Cortex of kidney (tissue), 1 donor: Measurements from ENCODE around the gene TNKS1BP1.

Experiments used
- DNase-seq: peaks from one replicate; lab custom pipeline; 2025; lab: John Stamatoyannopoulos, UW

TNKS1BP1 gene

DNA sequence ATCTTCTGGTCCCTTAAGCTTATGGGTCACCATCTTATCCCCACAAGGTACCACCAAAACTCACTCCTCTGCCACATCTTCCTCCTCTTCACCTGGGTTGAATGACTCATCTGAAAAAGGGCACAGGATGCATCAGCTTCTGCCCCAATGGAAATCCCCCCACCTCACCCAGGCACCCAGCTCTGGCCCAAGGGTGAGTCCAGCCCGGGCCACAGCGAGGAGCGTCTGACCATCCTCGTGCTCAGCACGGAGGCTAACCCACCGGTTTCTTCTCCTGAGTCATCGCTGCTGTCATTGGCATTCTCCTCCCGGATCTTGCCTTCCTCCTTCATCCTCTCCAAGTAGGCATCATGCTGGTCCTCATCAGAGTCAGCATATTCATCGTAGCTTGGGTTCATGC lies 5.3 kb upstream of the TNKS1BP1 start:
- DNase-seq = no peak

DNA sequence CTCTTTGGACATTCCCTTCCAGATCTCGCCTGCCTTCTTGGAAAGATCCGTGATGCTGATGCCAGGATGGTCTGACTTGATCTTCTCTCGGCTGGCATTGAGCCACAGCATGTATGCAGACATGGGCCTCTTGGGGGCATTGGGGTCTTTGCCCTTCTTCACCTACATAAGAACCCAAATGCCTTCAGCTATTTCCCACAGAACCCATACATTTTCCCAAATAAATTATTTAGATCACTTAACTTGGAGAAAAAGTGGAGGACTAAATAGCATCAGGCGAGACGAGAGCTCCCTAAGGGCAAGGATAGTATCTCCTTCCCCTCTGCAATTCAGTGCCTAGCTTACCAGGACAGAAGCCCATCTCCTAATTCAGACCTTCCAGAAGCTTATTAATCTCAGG lies 3.0 kb upstream of the TNKS1BP1 start:
- no peak for DNase-seq

DNA sequence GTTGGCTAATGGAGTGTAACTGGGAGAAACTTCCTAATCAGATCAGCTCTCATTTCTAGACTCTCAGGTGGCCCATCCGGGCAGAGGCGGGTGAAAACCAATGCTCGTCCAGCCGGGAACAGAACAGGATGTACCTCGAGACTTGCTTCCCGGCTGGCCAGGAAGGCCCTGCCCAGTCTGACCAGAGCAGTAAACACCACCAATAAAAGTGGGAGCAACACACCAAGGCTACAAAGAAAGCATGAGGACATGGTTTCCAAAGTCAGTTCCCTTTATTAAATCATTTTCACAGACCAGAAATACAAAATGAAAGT lies 940 bp upstream of the TNKS1BP1 start:
- no peak for DNase-seq

DNA sequence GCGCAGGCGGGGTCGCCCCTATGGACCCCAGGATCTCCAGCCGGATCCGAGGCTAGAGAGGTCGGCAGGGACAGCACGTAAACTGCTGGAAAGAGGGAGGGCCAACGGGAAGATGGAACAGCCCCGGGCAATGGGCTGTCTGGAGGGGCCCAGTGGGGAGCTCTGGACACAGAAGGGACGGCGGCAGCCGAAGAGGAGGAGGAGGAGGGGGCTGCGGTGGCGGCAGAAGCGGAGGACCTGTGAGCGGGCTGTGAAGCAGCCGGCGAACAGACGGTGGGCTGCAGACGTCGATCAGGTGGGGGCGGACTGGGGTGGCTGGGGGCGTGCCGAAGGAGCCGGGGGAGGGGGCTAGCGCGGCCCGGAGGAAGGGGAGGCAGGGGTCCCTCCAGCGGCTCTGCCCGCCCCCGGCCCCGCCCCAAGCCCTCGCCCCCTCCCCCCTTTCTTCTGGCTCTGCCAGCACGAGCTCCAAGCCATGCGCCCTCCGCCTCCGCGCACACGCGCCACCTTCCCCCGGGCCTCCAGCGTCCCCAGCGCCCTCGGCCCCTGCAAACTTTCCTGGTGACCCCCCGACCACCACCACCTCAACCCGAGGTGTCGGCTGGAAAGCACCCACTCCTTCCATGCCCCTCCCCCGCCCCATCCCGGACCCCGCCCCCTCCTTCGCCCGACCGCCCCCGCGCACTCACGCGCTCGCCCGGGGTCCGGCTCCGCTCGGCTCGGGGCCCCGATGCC lies 432 bp downstream of the TNKS1BP1 start:
- no peak for DNase-seq

DNA sequence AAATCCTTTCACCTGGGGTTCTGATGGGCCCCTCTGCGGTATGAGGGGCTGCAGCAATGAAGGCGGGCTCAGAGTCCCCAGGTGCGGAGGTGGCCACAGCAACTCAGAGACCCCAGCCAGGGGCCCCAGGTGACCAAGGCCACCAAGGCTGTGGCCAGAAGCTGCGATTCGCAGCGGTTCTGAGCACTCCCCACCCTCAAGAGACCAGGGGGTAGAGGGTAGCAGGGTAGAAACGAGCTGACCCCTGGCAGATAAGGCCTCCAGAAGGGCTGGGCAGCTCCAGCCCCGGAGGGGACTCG lies 948 bp downstream of the TNKS1BP1 start:
- no peak for DNase-seq

DNA sequence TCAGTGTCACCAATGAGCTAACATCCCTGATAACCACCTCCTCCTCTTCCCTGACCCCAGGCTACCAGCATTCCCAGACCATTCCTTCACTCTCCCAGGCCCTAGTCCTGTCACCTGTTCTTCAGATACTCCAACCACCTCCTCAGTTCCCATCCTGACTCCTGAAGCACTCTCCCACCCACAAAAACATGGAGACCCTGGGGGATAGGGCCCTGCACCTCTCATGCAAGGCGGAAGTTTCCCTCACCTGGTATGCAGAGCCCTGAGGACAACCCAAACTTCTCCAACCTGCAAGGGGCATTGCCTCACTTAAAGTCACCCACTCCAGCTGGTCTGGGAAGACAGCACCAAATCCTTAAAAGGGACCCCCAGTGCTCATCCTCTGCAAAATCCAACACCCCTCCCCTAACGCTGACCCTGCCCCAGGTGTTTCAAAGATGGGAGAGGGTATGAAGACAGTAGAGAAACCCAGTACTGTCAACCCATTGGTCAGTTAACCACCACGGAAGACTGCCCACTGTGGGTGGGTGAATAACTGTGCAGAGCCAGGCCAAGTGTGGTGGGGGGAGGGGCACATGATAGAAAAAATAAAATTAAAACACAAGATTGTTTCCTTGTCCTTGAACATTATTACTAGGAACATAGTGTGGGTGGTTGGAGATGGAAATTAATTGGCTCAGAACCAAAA lies 1.4 kb downstream of the TNKS1BP1 start:
- no peak for DNase-seq

- DNase-seq = no peak
Observed at GRCh38 chr11:57322256-57323166, 2.2 kb downstream of the TNKS1BP1 start.

DNA sequence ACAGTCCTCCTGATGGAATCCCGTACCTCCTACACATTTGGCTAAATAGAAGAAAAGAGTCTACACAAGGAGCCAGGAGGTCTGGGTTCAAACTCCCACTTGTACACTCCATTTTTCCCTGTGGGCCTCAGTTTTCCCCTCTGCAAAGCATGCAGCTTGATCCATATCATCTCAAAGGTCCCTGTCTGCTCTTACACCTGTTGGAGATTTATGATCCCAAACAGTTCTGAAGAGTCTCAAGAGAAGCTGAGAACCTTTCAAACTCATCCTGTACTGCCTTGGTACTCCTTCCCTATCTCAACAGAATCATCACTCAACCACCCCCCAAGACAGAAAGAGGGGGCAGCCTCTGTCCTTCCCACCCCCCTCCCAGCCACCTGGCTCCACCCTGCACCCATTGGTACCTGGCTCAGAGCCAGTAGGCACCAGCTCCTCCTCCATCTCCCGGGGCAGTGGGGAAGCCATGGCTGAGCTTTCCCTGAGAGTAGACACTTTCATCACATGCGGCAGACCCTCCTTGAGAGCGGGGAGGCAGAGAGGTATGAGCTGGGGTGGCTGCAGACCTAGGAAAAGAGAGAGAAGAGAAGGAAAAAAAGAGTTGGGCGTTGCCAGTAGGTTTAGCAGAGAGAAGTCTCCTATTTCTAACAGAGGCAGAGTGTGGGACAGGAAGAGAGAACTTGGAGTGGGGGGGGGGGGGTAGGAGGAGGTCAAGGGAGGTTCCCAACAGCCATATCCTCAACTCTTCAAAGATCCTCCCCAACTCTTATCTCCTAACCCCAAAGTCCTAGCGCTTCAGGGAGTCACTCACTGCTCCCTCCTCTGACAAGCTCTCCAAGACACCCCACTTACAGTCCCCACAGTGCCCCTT lies 3.1 kb downstream of the TNKS1BP1 start:
- DNase-seq = no peak

GRCh38 chr11:57320719-57321387 lies 3.9 kb downstream of the TNKS1BP1 start:
- no peak for DNase-seq

GRCh38 chr11:57320067-57320718 lies 4.6 kb downstream of the TNKS1BP1 start:
- no peak for DNase-seq

DNA sequence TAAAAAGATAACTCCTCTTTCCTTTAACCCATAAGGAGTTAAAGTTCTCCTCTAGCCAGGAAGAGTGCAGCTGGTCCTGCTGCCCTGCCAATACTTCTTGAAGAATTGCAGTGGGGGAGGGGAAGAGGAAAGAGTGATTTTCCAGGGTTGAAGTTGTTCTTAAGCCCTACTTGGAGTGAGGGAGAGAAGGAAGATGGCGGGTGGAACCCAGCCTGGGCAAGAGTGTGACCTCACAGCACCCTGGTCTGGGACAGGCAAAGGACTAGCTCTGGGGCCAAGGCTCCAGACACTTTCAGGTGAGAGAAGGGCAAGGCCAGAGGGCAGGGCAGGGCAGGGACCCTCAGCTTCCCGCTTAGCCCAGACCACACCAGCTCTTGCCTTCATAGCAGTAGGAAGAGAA lies 6.6 kb downstream of the TNKS1BP1 start:
- no peak for DNase-seq

DNA sequence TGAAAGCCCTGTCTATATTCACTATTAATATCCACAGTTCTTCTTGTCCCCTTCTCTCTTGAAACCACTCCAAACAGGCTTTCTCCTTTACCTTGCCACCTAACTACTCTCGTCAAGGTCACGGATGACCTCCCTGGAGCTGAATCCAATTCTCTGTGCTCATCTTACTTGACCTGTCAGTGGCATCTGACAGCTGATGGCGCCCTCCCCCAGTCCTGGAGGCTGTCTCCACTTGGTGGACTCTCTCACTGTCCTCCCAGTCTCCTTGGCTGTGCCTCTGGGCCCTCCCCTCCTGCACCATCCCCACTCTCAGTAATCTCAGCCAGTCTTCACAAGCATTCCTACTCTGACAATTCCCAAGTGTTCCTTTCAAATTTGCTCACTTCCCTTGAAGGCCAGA lies 8.7 kb downstream of the TNKS1BP1 start:
- no peak for DNase-seq

DNA sequence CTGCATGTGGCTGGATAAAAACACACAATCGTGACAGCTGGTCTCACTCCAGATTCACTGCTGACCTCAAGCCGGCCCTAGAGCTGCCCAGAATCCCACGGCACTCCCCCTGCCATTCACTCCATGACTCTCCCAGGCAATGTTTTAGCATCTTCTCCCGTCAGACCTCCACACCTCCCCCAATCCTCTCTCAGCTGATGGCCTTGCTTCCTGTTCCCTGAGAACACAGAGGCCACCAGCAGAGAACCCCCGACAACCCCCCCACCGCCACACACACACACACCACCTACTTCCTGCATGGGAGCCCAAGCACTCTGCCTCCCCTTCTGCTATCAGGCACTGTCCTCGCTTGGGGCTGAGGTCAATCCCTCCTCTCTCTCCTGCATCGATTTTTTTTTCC lies 9.3 kb downstream of the TNKS1BP1 start:
- no peak for DNase-seq

DNA sequence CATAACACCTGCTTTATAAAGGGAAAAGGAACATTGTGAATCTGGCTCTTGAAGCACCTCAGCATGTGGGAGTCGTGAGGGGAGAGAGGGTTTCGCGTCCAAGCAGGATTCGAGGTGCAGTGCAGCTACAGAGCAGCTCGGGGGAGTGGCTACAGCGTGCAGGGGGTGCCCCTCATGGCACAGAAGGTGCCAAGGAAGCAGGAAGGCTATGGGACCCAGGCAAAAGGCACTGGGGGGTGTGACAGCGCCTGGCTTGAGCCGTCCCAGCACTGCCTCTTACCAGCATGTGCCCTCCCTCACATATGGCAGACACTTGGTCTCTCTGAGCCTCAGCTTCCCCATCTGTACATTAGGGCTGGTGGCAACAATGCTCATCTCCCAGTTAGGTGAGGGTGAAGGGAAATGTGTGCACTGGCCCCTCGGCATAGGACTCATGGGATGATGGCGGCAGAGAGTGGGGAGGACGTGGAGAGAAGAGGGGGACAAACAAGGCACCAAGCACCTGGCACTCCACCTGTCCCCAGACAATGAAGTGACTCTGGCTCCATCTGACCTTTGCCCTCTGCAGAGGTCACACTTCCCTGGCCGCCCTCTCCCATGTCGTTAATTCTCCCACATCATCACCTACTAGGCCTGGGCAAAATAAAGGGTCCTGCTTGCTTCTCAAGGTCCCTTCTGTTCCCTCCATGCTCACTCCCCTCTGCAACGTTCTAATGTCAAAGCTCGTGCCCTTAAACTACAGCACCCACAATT lies 10.4 kb downstream of the TNKS1BP1 start:
- no peak for DNase-seq

GRCh38 chr11:57313788-57314135 lies 11.0 kb downstream of the TNKS1BP1 start:
- DNase-seq = no peak

DNA sequence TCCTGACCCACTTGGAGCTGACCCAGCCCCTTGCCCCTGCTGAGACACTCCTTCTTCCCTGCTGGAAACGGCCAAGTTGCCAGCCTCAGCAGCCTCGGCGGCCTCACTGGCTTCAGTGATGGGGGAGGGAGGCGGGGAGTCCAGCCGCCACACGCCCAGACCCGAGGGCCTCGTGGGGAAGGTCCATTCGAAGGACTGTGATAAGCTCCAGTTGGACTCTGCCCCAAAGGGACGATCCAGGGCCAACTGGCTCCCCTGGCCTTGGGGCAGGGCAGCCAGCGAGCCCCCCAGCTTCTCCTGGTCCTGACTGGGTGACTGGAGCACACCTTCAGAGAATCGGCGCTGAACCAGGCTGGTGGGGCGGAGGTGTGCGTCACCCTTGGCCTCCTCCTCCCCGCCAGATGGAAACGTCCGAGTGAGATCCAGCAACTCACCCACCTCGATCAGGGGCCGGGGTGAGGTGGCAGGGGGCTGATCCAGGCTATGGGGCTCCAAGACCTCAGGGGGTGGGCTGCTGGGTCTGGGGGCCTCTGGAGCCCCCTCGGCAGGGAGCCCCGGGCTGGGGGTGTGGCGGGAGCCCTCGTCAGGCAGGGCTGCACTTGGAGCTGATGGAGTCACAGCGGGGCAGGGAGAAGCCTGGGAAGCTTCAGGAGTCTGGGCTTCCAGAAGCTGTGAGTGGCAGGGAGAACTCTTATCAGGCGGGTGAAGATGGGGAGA lies 11.5 kb downstream of the TNKS1BP1 start:
- DNase-seq = no peak

DNA sequence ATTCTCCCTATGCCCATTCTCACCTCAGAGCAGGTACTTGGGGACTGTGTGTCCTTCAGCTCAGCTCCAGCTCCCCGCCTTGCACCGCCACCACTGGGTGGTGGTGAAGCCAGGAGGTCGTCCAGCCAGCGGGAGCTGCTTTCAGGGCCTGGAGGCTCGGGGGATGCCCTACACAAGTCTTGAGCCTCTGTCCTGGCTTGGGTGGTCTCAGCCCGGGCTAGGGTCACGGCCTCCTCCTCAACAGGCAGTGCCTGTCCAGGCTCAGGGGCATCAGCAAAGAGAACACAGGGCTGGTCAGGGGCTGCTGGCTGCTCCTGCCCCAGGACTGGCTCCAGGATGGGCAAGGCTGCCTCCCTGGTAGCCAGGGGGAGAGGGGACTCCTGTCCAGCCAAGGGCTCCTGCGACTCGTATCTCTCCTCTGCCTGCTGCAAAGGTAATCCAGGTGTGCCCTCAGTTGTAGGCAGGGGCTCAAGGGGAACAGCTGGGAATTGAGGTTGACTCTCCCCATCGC lies 12.2 kb downstream of the TNKS1BP1 start:
- no peak for DNase-seq

GRCh38 chr11:57311109-57311936 lies 13.4 kb downstream of the TNKS1BP1 start:
- DNase-seq = no peak

DNA sequence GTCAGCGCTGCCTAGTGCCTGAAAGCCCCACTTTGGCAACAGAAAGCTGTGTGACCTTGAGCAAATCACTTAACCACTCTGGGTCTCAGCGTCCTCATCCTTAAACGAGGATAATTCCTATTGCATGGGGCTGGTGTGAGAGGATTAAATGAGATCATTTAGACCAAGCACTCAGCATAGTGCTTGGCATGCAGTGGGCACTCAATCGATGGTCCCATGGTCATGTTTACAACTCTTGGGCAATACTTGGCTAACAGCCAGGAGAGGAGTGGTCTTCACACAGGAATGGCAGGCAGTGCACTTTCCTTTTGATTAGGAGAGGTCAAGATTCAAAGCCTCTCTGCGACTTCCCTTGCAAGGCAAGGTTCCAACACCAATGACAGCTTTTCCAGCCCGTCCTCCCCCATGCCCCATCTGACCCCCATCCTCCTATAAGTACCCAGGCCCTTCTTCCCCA lies 14.1 kb downstream of the TNKS1BP1 start:
- no peak for DNase-seq
